Thyroid gland (tissue), 4 donors: Measurements from ENCODE around the gene WDTC1. TPM values are rescaled to one million over a fixed set of nuclear protein-coding genes. Genes with fewer than 3 reads are reported as not detected.

Source experiments
- DNase-seq, 2 donors: peaks; one replicate each; pipeline ENCODE4 v3.0.0-alpha.2; 2019
- H3K27ac ChIP-seq, 3 donors: fragments of 200-600 bp; sonication (generic); 1 replicate in 2 of 3; 2 replicates in 1 of 3; pipeline ENCODE4 v1.5.1; 2016 to 2019; ENCODE audit warnings: mild to moderate bottlenecking in 1 of 3, moderate library complexity in 1 of 3
- H3K27me3 ChIP-seq: fragments of 200-600 bp; sonication (generic); one replicate; pipeline ENCODE4 v1.5.1; 2019
- H3K36me3 ChIP-seq, 2 donors: fragments of 200-600 bp; sonication (generic); one replicate each; pipeline ENCODE4 v1.5.1; 2016 to 2019
- H3K4me1 ChIP-seq, 2 donors: fragments of 200-600 bp; sonication (generic); one replicate each; pipeline ENCODE4 v1.5.1; 2017 to 2019
- H3K4me3 ChIP-seq, 3 donors: fragments of 200-600 bp; sonication (generic); replicated peaks in 1 of 3; 1 replicate in 2 of 3; 2 replicates in 1 of 3; pipeline ENCODE4 v1.5.1; 2016; ENCODE audit warnings: mild to moderate bottlenecking in 1 of 3
- H3K9me3 ChIP-seq: fragments of 200-600 bp; sonication (generic); one replicate; pipeline ENCODE4 v1.5.1; 2017
- POLR2A ChIP-seq, 2 donors: fragments of 450-650 bp; IDR thresholded peaks; one replicate each; pipeline ENCODE4 v1.6.1; 2017; ENCODE audit warnings: antibody characterized with exemption in 2 of 2, mild to moderate bottlenecking in 2 of 2, moderate library complexity in 1 of 2
- WGBS, 2 donors: methylation state at CpG; one replicate each; pipeline ENCODE4 v1.1.5; 2017; 5-methylcytosine and 5-hydroxymethylcytosine counted together
- intact Hi-C: fragments of 100-400 bp; cut with DNase I; formaldehyde crosslinking; loops from one replicate; pipeline ENCODE4 v1.15.1; 2023
- total RNA-seq, 4 donors: library from RNA; depleted of rRNA; stranded (reverse); fragments of >200 nt; gene quantifications; one replicate each; pipeline ENCODE4 v1.2.3, GENCODE V29; 2016
- TF ChIP-seq, protein P1 (sequence below), 6 experiments: fragments of 200-600 bp in 3 of 6; fragments of 450-650 bp in 3 of 6; sonication (generic) in 3 of 6; IDR thresholded peaks; one replicate each; pipeline ENCODE4 v1.5.1; 2016 to 2019; ENCODE audit warnings: antibody characterized with exemption in 6 of 6, mild to moderate bottlenecking in 2 of 6, inconsistent platforms in 1 of 6, moderate library complexity in 1 of 6

The WDTC1 gene
- total RNA-seq, 4 donors from 2014 or later: 46.1 to 66.6 (median 48.1) TPM

DNA sequence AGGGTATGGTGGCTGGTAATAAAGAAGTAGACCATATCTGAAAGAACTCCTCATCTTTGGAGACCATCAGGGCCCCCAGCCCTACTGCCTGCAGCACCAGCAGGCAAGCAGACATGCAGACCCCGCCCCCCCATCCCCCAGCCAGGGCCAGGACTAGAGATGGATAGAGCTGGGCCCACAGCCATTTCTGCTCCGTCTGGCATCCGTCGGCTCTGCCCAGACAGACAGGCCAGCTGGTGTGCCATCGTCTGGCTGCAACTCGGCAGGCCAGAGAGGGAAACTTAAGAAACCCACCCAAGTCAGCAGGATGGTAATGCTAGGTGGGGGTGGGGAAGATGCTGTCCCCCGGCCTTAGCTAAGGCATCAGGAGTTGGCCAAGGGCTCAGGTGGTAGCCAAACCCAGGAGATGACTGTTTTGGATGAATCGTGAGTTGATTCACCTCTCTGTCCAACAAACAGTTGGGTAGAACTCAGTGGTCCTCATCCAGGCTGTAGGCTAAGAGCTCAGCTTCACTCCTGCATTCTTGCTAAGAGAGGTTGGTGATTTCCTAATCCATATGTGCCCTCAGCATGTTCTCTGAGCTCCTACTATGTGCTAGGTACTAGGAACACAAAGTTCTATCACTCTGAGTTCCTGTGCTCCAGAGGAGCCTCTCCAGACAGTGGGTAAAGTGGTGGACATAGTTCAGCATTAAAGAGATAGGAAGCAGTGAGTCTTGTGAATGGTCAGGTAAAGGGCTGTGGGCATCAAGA is 64.4 kb downstream of the WDTC1 start:
- 83 to 86% methylated on average over 3 to 6 of the region's 8 CpGs for WGBS, 2 donors
- Histone ChIP-seq H3K9me3 (no peaks in the 10 kb centered on the region), H3K4me3 (no peak overlapping the region), H3K27ac (peak overlapping the region in 1 of 3 donors; percentile 61), H3K36me3 (peaks cover 46 to 48% of the 10 kb centered on the region in 2 donors), H3K27me3 (no peaks in the 10 kb centered on the region), H3K4me1 (peaks cover 0 to 22% of the 10 kb centered on the region in 2 donors)
- DNase-seq: no peak
- intact Hi-C loops: no loop called here
- TF ChIP-seq, protein P1, sequence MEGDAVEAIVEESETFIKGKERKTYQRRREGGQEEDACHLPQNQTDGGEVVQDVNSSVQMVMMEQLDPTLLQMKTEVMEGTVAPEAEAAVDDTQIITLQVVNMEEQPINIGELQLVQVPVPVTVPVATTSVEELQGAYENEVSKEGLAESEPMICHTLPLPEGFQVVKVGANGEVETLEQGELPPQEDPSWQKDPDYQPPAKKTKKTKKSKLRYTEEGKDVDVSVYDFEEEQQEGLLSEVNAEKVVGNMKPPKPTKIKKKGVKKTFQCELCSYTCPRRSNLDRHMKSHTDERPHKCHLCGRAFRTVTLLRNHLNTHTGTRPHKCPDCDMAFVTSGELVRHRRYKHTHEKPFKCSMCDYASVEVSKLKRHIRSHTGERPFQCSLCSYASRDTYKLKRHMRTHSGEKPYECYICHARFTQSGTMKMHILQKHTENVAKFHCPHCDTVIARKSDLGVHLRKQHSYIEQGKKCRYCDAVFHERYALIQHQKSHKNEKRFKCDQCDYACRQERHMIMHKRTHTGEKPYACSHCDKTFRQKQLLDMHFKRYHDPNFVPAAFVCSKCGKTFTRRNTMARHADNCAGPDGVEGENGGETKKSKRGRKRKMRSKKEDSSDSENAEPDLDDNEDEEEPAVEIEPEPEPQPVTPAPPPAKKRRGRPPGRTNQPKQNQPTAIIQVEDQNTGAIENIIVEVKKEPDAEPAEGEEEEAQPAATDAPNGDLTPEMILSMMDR (IDR thresholded peaks at IDR 0.05): no peak
- TF ChIP-seq POLR2A (IDR thresholded peaks at IDR 0.05): no peak

- Histone ChIP-seq H3K36me3 (peaks cover 38 to 41% of the 10 kb centered on the region in 2 donors), H3K4me1 (peaks cover 0 to 22% of the 10 kb centered on the region in 2 donors)
- DNase-seq: peak in 1 of 2 donors; percentile 12
These were observed 65.2 kb downstream of the WDTC1 start for GRCh38 chr1:27299385-27300271.

GRCh38 chr1:27300341-27301051 is 66.1 kb downstream of the WDTC1 start:
- intact Hi-C loops: loop anchor here (2.0 kb wide), 1 partner anchor 86 kb away; no protein-coding TSS in a partner anchor
- no peaks in the 10 kb centered on the region for H3K27me3 ChIP-seq
- H3K27ac ChIP-seq: peak overlapping the region in 1 of 3 donors; percentile 61
- H3K4me3 ChIP-seq: no peak overlapping the region
- WGBS, 2 donors: 42 to 44% methylated on average over 5 of the region's 5 CpGs
- peak; percentile 77 to 80 for DNase-seq
- H3K4me1 ChIP-seq: peaks cover 0 to 22% of the 10 kb centered on the region in 2 donors
- TF ChIP-seq, protein P1 (IDR thresholded peaks at IDR 0.05): peak; percentile 96 to 99 (median 97)
- TF ChIP-seq POLR2A (IDR thresholded peaks at IDR 0.05): no peak
- H3K36me3 ChIP-seq: peaks cover 32 to 41% of the 10 kb centered on the region in 2 donors
- no peaks in the 10 kb centered on the region for H3K9me3 ChIP-seq

More at GRCh38 chr1:27299385-27300271, 65.2 kb downstream of the WDTC1 start:
- no peak overlapping the region for H3K4me3 ChIP-seq
- intact Hi-C loops: loop anchor here (2.0 kb wide), 1 partner anchor 87 kb away; no protein-coding TSS in a partner anchor
- TF ChIP-seq, protein P1 (IDR thresholded peaks at IDR 0.05): no peak
- TF ChIP-seq POLR2A (IDR thresholded peaks at IDR 0.05): no peak
- H3K27ac ChIP-seq: peak overlapping the region in 1 of 3 donors; percentile 61
- H3K27me3 ChIP-seq: no peaks in the 10 kb centered on the region
- WGBS, 2 donors: 71 to 77% methylated on average over 9 to 14 of the region's 14 CpGs
- no peaks in the 10 kb centered on the region for H3K9me3 ChIP-seq

DNA sequence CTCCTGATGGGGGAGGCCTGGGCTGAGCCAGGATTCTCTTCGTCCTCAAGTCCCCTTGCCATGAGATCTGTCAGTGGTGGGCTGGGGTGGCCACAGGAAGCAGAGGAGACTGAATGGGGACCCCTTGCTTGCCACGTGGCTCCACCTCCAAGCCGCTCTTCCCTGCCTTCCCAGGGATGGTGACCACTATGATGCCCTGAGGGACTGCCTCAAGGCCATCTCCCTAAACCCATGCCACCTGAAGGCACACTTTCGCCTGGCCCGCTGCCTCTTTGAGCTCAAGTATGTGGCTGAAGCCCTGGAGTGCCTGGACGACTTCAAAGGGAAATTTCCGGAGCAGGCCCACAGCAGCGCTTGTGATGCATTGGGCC is 66.6 kb downstream of the WDTC1 start:
- H3K27ac ChIP-seq: peak overlapping the region in 1 of 3 donors; percentile 61
- peak in 1 of 2 donors; percentile 30 for DNase-seq
- intact Hi-C loops: loop anchor here (2.0 kb wide), 1 partner anchor 86 kb away; no protein-coding TSS in a partner anchor
- no peaks in the 10 kb centered on the region for H3K27me3 ChIP-seq
- peaks cover 32 to 42% of the 10 kb centered on the region in 2 donors for H3K36me3 ChIP-seq
- TF ChIP-seq, protein P1 (IDR thresholded peaks at IDR 0.05): no peak
- TF ChIP-seq POLR2A (IDR thresholded peaks at IDR 0.05): no peak
- whole genome bisulfite sequencing, 2 donors: 78 to 88% methylated on average over 8 of the region's 8 CpGs
- no peak overlapping the region for H3K4me3 ChIP-seq
- H3K9me3 ChIP-seq: no peaks in the 10 kb centered on the region
- peaks cover 0 to 22% of the 10 kb centered on the region in 2 donors for H3K4me1 ChIP-seq
